Endothelial cell of umbilical vein (primary cell): ENCODE measurements around the gene SCN5A. TPM values are rescaled to one million over a fixed set of nuclear protein-coding genes. Genes with fewer than 3 reads are reported as not detected.

Source experiments
- BruUV-seq: library from RNA; stranded (reverse); fragments of 400-500 nt; replicated peaks from 2 replicates; lab custom pipeline; 2021; lab: Mats Ljungman, UMichigan
- CTCF ChIA-PET: fragments of 300-600, 350-600 bp; sonication (Branson Sonifier 250); formaldehyde crosslinking; loops from one replicate; lab custom pipeline; 2021; ENCODE audit warnings: antibody characterized with exemption, inconsistent platforms; lab: Charles Lee
- POLR2A ChIA-PET: fragments of 300-600, 350-600 bp; sonication (Branson Sonifier 250); formaldehyde crosslinking; loops from one replicate; lab custom pipeline; 2021; ENCODE audit warnings: antibody characterized with exemption, inconsistent platforms; lab: Charles Lee
- DNase-seq: peaks from one replicate; pipeline ENCODE4 v3.0.0-alpha.2; 2011; ENCODE audit warnings: low read depth, low spot score
- FAIRE-seq: peaks from 2 replicates; lab custom pipeline; 2011; peaks lifted over from hg19 to GRCh38; lab: Jason Lieb, UNC
- H2AFZ ChIP-seq: 2 replicates; pipeline ENCODE4 v1.6.0; 2012; ENCODE audit warnings: low read depth, low read length, control low read depth, inconsistent platforms
- H3K27ac ChIP-seq: 2 replicates; pipeline ENCODE4 v1.5.1; 2011; ENCODE audit warnings: low read depth, mild to moderate bottlenecking, control low read depth, low read length, moderate library complexity; ENCODE audit not compliant: insufficient read depth
- H3K27me3 ChIP-seq, 2 experiments: 2 replicates each; pipeline versions ENCODE4 v1.6.0 to v1.6.1; 2011; ENCODE audit warnings: low read length in 2 of 2, mixed read lengths in 1 of 2; ENCODE audit not compliant: control insufficient read depth in 2 of 2, insufficient read depth in 2 of 2
- H3K36me3 ChIP-seq, 2 experiments: 2 replicates in 1 of 2; 3 replicates in 1 of 2; pipeline ENCODE4 v1.5.1; 2011; ENCODE audit warnings: low read length in 2 of 2, mild to moderate bottlenecking in 1 of 2, moderate library complexity in 1 of 2; ENCODE audit not compliant: control insufficient read depth in 2 of 2, insufficient read depth in 2 of 2; ENCODE audit errors: extremely low read depth in 1 of 2
- H3K4me1 ChIP-seq: 3 replicates; pipeline ENCODE4 v1.5.1; 2011; ENCODE audit warnings: mild to moderate bottlenecking, low read length; ENCODE audit not compliant: control insufficient read depth, insufficient read depth; ENCODE audit errors: extremely low read depth
- H3K4me2 ChIP-seq: 2 replicates; pipeline ENCODE4 v1.6.1; 2011; ENCODE audit warnings: low read length, control low read depth, mixed read lengths; ENCODE audit not compliant: insufficient read depth
- H3K4me3 ChIP-seq, 3 experiments: fragments of 200-600 bp in 1 of 3; sonication (generic), shearing (Covaris generic) in 1 of 3; replicated peaks in 1 of 3; 2 replicates each; pipeline ENCODE4 v1.5.1; 2011 to 2016; ENCODE audit warnings: control low read depth in 3 of 3, low read length in 3 of 3, mild to moderate bottlenecking in 2 of 3, inconsistent platforms in 1 of 3, low read depth in 1 of 3, moderate library complexity in 1 of 3; ENCODE audit not compliant: insufficient read depth in 1 of 3
- H3K79me2 ChIP-seq: 2 replicates; pipeline ENCODE4 v1.6.0; 2012; ENCODE audit warnings: low read length, inconsistent platforms; ENCODE audit not compliant: control insufficient read depth, insufficient read depth
- H3K9ac ChIP-seq: replicated peaks from 2 replicates; pipeline ENCODE3; 2011; ENCODE audit warnings: low read length, control low read depth; ENCODE audit not compliant: insufficient read depth; ENCODE audit errors: extremely low read depth
- H3K9me1 ChIP-seq: replicated peaks from 3 replicates; pipeline ENCODE4 v1.6.0; 2011; ENCODE audit warnings: mild to moderate bottlenecking, low read length; ENCODE audit not compliant: control insufficient read depth, insufficient read depth; ENCODE audit errors: extremely low read depth
- H3K9me3 ChIP-seq: replicated peaks from 2 replicates; pipeline ENCODE4 v1.5.1; 2012; ENCODE audit warnings: low read length, inconsistent platforms; ENCODE audit not compliant: control insufficient read depth, insufficient read depth
- H4K20me1 ChIP-seq: replicated peaks from 2 replicates; pipeline ENCODE3; 2011; ENCODE audit warnings: mild to moderate bottlenecking, low read length; ENCODE audit not compliant: control insufficient read depth, insufficient read depth; ENCODE audit errors: extremely low read depth
- GATA2 ChIP-seq: IDR thresholded peaks from 2 replicates; pipeline ENCODE4 v1.7.0; 2011; ENCODE audit warnings: low read depth, mild to moderate bottlenecking, moderate library complexity, mixed read lengths, low read length; ENCODE audit not compliant: insufficient read length, insufficient read depth
- JUN ChIP-seq: IDR thresholded peaks from 2 replicates; pipeline ENCODE4 v1.6.1; 2011; ENCODE audit warnings: borderline replicate concordance, low read depth; ENCODE audit not compliant: insufficient read length, insufficient read depth
- POLR2A ChIP-seq: IDR thresholded peaks from 2 replicates; pipeline ENCODE4 v1.6.1; 2012; ENCODE audit warnings: low read depth, mild to moderate bottlenecking, control low read depth, low read length
- dilution Hi-C: fragments of 300-500 bp; cut with MboI; formaldehyde crosslinking; loops from one replicate; pipeline ENCODE4 v1.15.0; 2019; ENCODE audit warnings: low sequenced_read_pairs; ENCODE audit not compliant: extremely low pct_ligation_motif_present
- intact Hi-C: fragments of 100-400 bp; cut with micrococcal nuclease; formaldehyde crosslinking; loops from one replicate; pipeline ENCODE4 v1.10.0; 2022
- polyA plus RNA-seq, 4 experiments: library from polyadenylated mRNA; depleted of rRNA in 3 of 4; stranded (reverse) in 3 of 4; unstranded in 1 of 4; fragments of >200 nt; gene quantifications; 2 replicates each; pipeline versions ENCODE4 v1.2.1 to v1.2.3, GENCODE V29; 2011 to 2012; ENCODE audit warnings: missing spikeins in 1 of 4
- total RNA-seq: library from RNA; stranded (reverse); gene quantifications from 2 replicates; pipeline ENCODE4 v1.2.3, GENCODE V29; 2021
- TF ChIP-seq, protein P1 (sequence below): IDR thresholded peaks from 2 replicates; pipeline ENCODE4 v1.6.1; 2011; ENCODE audit not compliant: insufficient read depth, insufficient read length

Gene SCN5A
- total and polyA plus RNA-seq, 2 donors (not counting 3 experiments of a cell fraction or from before 2014, with no cell fraction given): 2.7 to 20.0 TPM

DNA sequence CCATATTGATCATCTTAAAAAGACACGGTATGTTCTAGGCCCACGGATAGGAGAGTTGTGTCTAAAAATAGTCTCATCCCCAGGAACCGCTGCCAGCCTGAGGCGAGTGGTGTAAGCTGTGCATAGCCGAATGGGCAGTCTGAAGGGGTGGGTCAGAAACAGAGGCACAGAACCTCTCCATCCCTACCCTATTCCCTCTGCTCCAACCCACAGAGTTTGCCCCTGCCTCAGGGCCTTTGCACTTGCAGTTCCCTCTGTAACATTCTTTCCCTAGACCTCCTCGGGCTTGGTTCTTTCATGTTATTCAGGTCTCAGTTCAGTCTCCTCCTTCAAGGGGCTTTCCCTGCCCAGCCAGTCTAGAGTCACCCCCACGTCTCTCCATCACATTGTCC is 4.8 kb downstream of the SCN5A start:
- CTCF ChIA-PET: interaction anchor here (4.3 to 4.8 kb wide), 2 partner anchors 18 to 123 kb away, joined by 29 to 42 read pairs; no protein-coding TSS in a partner anchor
- Histone ChIP-seq H3K27ac (no peak overlapping the region), H3K9me3 (no peaks in the 10 kb centered on the region), H3K79me2 (peaks cover 3% of the 10 kb centered on the region), H3K9me1 (no peaks in the 10 kb centered on the region), H2AFZ (no peak overlapping the region), H3K4me1 (peaks cover 5% of the 10 kb centered on the region), H3K4me2 (no peak overlapping the region), H3K4me3 (no peak overlapping the region), H3K27me3 (no peaks in the 10 kb centered on the region), H3K9ac (no peak overlapping the region), H4K20me1 (no peaks in the 10 kb centered on the region), H3K36me3 (no peaks in the 10 kb centered on the region)
- intact Hi-C loops (no loop called here), dilution Hi-C loops (no loop called here)
- DNase-seq (no peak), FAIRE-seq (no peak)
- no TSS peak for BruUV-seq
- POLR2A ChIA-PET: no interaction called here
- TF ChIP-seq GATA2 (no peak), POLR2A (no peak), JUN (no peak)
- TF ChIP-seq, protein P1, sequence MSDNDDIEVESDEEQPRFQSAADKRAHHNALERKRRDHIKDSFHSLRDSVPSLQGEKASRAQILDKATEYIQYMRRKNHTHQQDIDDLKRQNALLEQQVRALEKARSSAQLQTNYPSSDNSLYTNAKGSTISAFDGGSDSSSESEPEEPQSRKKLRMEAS: no peak

DNA sequence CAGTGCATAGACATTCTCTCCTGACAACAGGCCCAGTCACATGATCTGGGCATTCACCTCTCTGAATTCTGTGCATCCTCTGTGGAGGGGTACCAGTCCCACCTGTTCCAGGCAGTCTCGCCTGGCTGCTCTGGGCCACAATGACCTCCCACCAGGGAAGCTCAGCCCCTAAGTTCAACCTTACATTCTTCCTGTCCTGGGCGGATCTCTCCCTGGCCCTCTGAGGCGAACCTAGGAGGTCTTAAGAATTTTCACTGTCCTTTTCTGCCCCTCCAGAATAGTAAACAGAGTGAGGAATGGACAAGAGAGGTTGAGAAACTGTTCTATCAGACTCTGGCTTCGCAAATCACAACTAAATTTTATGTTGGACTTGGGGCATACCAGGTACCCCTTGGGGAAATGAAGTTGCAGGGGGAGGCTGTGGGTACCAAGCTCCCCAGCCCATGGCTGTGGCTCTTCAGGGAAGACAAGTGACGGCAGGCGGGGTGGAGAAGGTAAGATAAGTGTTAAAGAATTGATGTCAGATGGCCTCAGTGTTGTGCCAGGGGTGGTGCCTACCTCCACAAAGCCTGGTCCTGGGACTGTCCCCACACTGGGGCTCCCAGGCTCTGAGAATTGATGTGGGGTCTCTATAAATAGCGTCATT is 5.3 kb downstream of the SCN5A start:
- dilution Hi-C loops (no loop called here), intact Hi-C loops (no loop called here)
- H3K79me2 ChIP-seq: peaks cover 3% of the 10 kb centered on the region
- no peaks in the 10 kb centered on the region for H3K9me1 ChIP-seq
- FAIRE-seq: no peak
- H3K36me3 ChIP-seq: no peaks in the 10 kb centered on the region
- peaks cover 5% of the 10 kb centered on the region for H3K4me1 ChIP-seq
- no peaks in the 10 kb centered on the region for H3K9me3 ChIP-seq
- H3K9ac ChIP-seq: no peak overlapping the region
- ChIA-PET CTCF (interaction anchor here (1.2 to 2.1 kb wide), 2 partner anchors 15 to 200 kb away, joined by 3 to 9 read pairs; no protein-coding TSS in a partner anchor), POLR2A (no interaction called here)
- DNase-seq: no peak
- H3K4me2 ChIP-seq: no peak overlapping the region
- TF ChIP-seq, protein P1: no peak
- no peak overlapping the region for H3K27ac ChIP-seq
- no peak overlapping the region for H3K4me3 ChIP-seq
- H4K20me1 ChIP-seq: no peaks in the 10 kb centered on the region
- BruUV-seq: no TSS peak
- H2AFZ ChIP-seq: no peak overlapping the region
- H3K27me3 ChIP-seq: no peaks in the 10 kb centered on the region
